D721Med (cell line): ENCODE results near the gene LAMTOR1.

Experiments
- DNase-seq: peaks from one replicate; pipeline ENCODE4 v3.0.0; 2011; ENCODE audit warnings: low spot score; ENCODE audit not compliant: insufficient read length
- FAIRE-seq: peaks from 2 replicates; lab custom pipeline; 2011; peaks lifted over from hg19 to GRCh38; lab: Jason Lieb, UNC
- CTCF ChIP-seq: IDR thresholded peaks from 2 replicates; pipeline ENCODE4 v1.5.1; 2012; ENCODE audit warnings: mild to moderate bottlenecking, control low read depth; ENCODE audit not compliant: insufficient read depth; ENCODE audit errors: missing control alignments

Gene LAMTOR1

GRCh38 chr11:72070491-72070890 is 32.6 kb downstream of the LAMTOR1 start:
- FAIRE-seq (no peak), DNase-seq (no peak)
- no peak for TF ChIP-seq CTCF

GRCh38 chr11:72069787-72070251 is 33.3 kb downstream of the LAMTOR1 start:
- DNase-seq (no peak), FAIRE-seq (no peak)
- no peak for TF ChIP-seq CTCF

GRCh38 chr11:72069200-72069599 is 33.9 kb downstream of the LAMTOR1 start:
- TF ChIP-seq CTCF = no peak
- DNase-seq = no peak
- FAIRE-seq = no peak

GRCh38 chr11:72067676-72068075 is 35.4 kb downstream of the LAMTOR1 start:
- TF ChIP-seq CTCF = no peak
- DNase-seq = no peak
- FAIRE-seq = no peak

GRCh38 chr11:72067266-72067665 is 35.8 kb downstream of the LAMTOR1 start:
- TF ChIP-seq CTCF = no peak
- DNase-seq = no peak
- FAIRE-seq = no peak

- no peak for FAIRE-seq
- no peak for DNase-seq
- TF ChIP-seq CTCF = no peak
Observed at GRCh38 chr11:72066855-72067254, 36.2 kb downstream of the LAMTOR1 start.

- TF ChIP-seq CTCF = no peak
- DNase-seq = no peak
- no peak for FAIRE-seq
Observed at GRCh38 chr11:72061739-72062396, 41.2 kb downstream of the LAMTOR1 start.
